ENCODE data around the gene PTX4.

PTX4 gene

DNA sequence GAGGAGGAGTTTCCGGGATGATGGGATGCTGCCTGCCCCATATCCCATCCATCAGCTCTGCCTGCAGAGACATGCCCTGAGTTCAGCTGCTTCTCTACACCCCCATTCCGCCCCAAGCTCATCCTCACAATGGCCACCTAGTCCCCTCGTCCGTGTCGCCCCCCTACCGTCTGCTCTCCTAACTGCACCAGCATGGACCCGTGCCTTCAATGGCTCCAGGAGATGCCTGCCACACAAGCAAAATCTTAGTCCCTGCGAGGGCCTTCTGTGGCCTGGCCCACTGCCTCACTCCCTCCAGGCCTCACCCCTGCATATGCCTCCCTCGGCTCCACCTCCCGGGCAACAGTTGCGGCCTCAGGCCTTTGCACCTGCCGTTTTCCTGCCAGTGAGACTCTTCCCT lies 2.6 kb upstream of the PTX4 start:
- Histone ChIP-seq H3K4me3 (ENCODE audit: insufficient read depth, low read length, poor library complexity, severe bottlenecking) (no peak overlapping the region), H3K9me2 (replicated peaks; ENCODE audit: insufficient read depth, low read length) (no peaks in the 10 kb centered on the region), H3K4me2 (ENCODE audit: low read depth, low read length, poor library complexity, severe bottlenecking) (no peak overlapping the region), H3K27ac (ENCODE audit: low read depth, low read length) (no peak overlapping the region), H3K36me3 (ENCODE audit: low read length) (no peaks in the 10 kb centered on the region), H3K27me3 (ENCODE audit: low read length) (no peaks in the 10 kb centered on the region), H3K9me3 (ENCODE audit: insufficient read depth, low read length) (no peaks in the 10 kb centered on the region), H3K9ac (ENCODE audit: low read length) (no peak overlapping the region), H2AFZ (ENCODE audit: low read depth, low read length, severe bottlenecking) (no peak overlapping the region), H3K79me2 (ENCODE audit: insufficient read depth, low read length) (peaks cover 13% of the 10 kb centered on the region; the same call in 1 of the 2 replicates), H4K20me1 (ENCODE audit: low read depth, low read length) (no peaks in the 10 kb centered on the region), H3F3A (ENCODE audit: insufficient read depth) (no peaks in the 10 kb centered on the region)
- TF ChIP-seq EZH2phosphoT487 (conservative IDR thresholded peaks at IDR 0.05; ENCODE audit: low read length): no peak
- TF ChIP-seq, protein P1, sequence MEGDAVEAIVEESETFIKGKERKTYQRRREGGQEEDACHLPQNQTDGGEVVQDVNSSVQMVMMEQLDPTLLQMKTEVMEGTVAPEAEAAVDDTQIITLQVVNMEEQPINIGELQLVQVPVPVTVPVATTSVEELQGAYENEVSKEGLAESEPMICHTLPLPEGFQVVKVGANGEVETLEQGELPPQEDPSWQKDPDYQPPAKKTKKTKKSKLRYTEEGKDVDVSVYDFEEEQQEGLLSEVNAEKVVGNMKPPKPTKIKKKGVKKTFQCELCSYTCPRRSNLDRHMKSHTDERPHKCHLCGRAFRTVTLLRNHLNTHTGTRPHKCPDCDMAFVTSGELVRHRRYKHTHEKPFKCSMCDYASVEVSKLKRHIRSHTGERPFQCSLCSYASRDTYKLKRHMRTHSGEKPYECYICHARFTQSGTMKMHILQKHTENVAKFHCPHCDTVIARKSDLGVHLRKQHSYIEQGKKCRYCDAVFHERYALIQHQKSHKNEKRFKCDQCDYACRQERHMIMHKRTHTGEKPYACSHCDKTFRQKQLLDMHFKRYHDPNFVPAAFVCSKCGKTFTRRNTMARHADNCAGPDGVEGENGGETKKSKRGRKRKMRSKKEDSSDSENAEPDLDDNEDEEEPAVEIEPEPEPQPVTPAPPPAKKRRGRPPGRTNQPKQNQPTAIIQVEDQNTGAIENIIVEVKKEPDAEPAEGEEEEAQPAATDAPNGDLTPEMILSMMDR (IDR thresholded peaks at IDR 0.05; ENCODE audit: insufficient read depth, low read length, poor library complexity, severe bottlenecking): no peak

DNA sequence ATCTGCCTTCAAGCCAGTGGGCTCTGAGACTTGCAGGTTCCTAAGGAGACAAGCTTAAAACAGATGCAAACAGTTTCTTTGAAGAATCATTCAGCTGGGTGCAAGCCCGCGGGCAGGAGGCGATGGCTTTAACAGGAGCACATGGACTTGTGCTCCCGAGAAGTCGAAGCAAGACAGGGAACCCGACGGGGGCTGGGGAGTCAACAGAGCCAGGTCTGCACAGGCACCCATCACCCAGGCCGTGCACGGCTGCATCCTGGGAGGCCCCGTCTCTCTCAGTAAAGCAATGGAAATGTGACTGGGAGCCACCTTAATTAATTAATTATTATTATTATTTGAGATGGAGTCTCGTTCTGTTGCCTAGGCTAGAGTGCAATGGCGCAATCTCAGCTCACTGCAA lies 333 bp upstream of the PTX4 start:
- no peak overlapping the region for H3K4me3 ChIP-seq (ENCODE audit: insufficient read depth, low read length, poor library complexity, severe bottlenecking)
- H3K9me2 ChIP-seq (replicated peaks; ENCODE audit: insufficient read depth, low read length): no peaks in the 10 kb centered on the region
- TF ChIP-seq, protein P1 (IDR thresholded peaks at IDR 0.05; ENCODE audit: insufficient read depth, low read length, poor library complexity, severe bottlenecking): no peak
- TF ChIP-seq EZH2phosphoT487 (conservative IDR thresholded peaks at IDR 0.05; ENCODE audit: low read length): no peak
- no peaks in the 10 kb centered on the region for H3F3A ChIP-seq (ENCODE audit: insufficient read depth)
- H2AFZ ChIP-seq (ENCODE audit: low read depth, low read length, severe bottlenecking): no peak overlapping the region
- no peaks in the 10 kb centered on the region for H3K36me3 ChIP-seq (ENCODE audit: low read length)
- H3K9me3 ChIP-seq (ENCODE audit: insufficient read depth, low read length): no peaks in the 10 kb centered on the region
- H3K4me2 ChIP-seq (ENCODE audit: low read depth, low read length, poor library complexity, severe bottlenecking): no peak overlapping the region
- H3K27ac ChIP-seq (ENCODE audit: low read depth, low read length): no peak overlapping the region
- H3K79me2 ChIP-seq (ENCODE audit: insufficient read depth, low read length): peaks cover 4% of the 10 kb centered on the region; the same call in 1 of the 2 replicates
- no peaks in the 10 kb centered on the region for H3K27me3 ChIP-seq (ENCODE audit: low read length)
- H4K20me1 ChIP-seq (ENCODE audit: low read depth, low read length): no peaks in the 10 kb centered on the region
- H3K9ac ChIP-seq (ENCODE audit: low read length): no peak overlapping the region

DNA sequence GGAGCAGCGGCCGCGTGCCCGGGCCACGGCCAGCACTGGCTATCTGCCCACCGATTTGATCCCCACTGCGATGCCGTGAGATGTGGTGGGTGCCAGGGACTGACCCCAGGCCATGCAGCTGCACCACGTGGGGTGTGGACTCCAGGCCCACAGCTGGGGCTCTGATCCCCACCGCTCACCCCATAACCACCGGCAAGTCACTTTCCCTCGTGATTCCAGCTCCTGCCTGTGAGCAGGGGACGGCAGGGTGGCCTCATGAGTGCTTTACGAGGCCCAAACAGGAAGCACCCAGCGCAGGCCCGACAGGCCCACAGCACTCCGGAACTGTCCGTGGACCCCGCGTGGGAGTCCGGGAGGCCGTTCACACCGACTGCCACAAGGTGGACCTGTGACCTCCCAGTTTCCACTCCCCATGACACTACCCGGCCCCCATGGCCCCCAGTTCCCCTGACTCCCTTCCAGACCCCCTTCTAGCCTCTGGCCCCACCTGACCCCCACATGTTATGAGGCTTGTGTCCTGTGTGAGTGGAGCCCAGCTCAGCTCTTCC lies 616 bp downstream of the PTX4 start:
- no peak overlapping the region for H3K9ac ChIP-seq (ENCODE audit: low read length)
- H3K27me3 ChIP-seq (ENCODE audit: low read length): no peaks in the 10 kb centered on the region
- H3K27ac ChIP-seq (ENCODE audit: low read depth, low read length): no peak overlapping the region
- no peaks in the 10 kb centered on the region for H3K9me3 ChIP-seq (ENCODE audit: insufficient read depth, low read length)
- TF ChIP-seq, protein P1 (IDR thresholded peaks at IDR 0.05; ENCODE audit: insufficient read depth, low read length, poor library complexity, severe bottlenecking): no peak
- no peak for TF ChIP-seq EZH2phosphoT487 (conservative IDR thresholded peaks at IDR 0.05; ENCODE audit: low read length)
- no peaks in the 10 kb centered on the region for H3K9me2 ChIP-seq (replicated peaks; ENCODE audit: insufficient read depth, low read length)
- H3F3A ChIP-seq (ENCODE audit: insufficient read depth): no peaks in the 10 kb centered on the region
- no peak overlapping the region for H3K4me2 ChIP-seq (ENCODE audit: low read depth, low read length, poor library complexity, severe bottlenecking)
- no peak overlapping the region for H2AFZ ChIP-seq (ENCODE audit: low read depth, low read length, severe bottlenecking)
- H3K79me2 ChIP-seq (ENCODE audit: insufficient read depth, low read length): no peaks in the 10 kb centered on the region
- H3K4me3 ChIP-seq (ENCODE audit: insufficient read depth, low read length, poor library complexity, severe bottlenecking): no peak overlapping the region
- no peaks in the 10 kb centered on the region for H3K36me3 ChIP-seq (ENCODE audit: low read length)
- H4K20me1 ChIP-seq (ENCODE audit: low read depth, low read length): no peaks in the 10 kb centered on the region

Data from SU-DHL-6 (cell line).